ENCODE measurements around the gene ZDHHC9.

The ZDHHC9 gene

DNA sequence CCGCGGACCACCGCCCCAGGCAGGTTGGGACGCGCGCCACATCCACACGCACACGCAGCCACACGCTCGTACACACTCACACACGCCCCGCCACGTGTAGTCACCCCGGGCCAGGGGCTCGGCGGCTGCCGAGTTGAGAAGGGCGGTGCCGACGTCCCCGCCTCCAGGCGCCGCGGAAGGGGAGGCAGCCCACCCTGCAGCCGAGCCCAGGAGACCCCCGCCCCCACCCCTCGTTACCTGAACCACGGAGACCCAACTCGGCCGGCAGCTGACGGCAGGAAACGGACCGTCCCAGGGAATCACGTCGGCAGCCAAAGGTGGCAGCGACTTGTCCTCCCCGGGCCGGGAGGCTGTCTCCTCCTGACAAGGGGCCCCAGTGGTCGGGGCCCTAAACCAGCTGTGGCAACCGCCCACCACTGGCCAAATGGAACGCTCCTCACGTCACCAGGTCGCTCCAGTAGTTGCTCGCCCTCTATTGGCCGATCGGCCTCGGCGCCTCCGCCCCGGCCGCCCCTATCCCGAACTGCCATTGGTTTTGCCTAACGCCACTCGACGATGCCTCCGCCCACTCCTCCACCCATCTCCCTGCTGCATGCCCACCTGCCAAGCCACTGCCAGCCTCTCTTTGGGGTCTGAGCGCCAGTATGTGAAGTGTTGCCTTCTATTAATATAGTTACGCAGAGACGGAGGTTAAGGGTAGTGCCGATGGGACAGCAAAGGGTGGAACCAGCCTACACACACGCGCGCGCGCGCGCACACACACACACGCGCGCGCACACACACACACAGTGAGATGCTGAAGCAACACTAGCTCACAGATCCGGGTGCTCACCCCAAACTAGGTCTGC, at the start of gene ZDHHC9:
ZDHHC9 (minus strand) TSS at position 428 of the 848 bp plus-strand sequence. CDS start 1,941 bp downstream, outside the sequence.
- Histone ChIP-seq H3K9me2 (replicated peaks; ENCODE audit: low read depth, low read length) (no peaks in the 10 kb centered on the region), H2AFZ (ENCODE audit: low read length) (peak within 1 kb of the TSS; percentile 75), H3K4me3 (ENCODE audit: low read length, poor library complexity, severe bottlenecking) (peak within 1 kb of the TSS; percentile 85), H3K79me2 (ENCODE audit: insufficient read depth, low read length) (peaks cover 20% of the 10 kb centered on the region; the same call in 1 of the 2 replicates), H3K9ac (ENCODE audit: low read depth, low read length, poor library complexity, severe bottlenecking) (peak within 1 kb of the TSS; percentile 69), H3F3A (ENCODE audit: low read depth) (no peaks in the 10 kb centered on the region), H3K4me2 (ENCODE audit: low read depth, low read length, poor library complexity, severe bottlenecking) (peak within 1 kb of the TSS; percentile 83), H3K36me3 (ENCODE audit: insufficient read depth, low read length) (no peaks in the 10 kb centered on the region), H3K9me3 (ENCODE audit: insufficient read depth, low read depth, low read length) (no peaks in the 10 kb centered on the region), H3K27me3 (ENCODE audit: insufficient read depth, low read length, poor library complexity, severe bottlenecking) (no peaks in the 10 kb centered on the region), H3K4me1 (ENCODE audit: insufficient read depth, low read length, poor library complexity, severe bottlenecking) (peaks cover 17% of the 10 kb centered on the region), H4K20me1 (ENCODE audit: insufficient read depth, low read length, poor library complexity, severe bottlenecking) (peaks cover 5% of the 10 kb centered on the region)
- TF ChIP-seq EZH2phosphoT487 (IDR thresholded peaks at IDR 0.05; ENCODE audit: borderline replicate concordance), result no peak

DNA sequence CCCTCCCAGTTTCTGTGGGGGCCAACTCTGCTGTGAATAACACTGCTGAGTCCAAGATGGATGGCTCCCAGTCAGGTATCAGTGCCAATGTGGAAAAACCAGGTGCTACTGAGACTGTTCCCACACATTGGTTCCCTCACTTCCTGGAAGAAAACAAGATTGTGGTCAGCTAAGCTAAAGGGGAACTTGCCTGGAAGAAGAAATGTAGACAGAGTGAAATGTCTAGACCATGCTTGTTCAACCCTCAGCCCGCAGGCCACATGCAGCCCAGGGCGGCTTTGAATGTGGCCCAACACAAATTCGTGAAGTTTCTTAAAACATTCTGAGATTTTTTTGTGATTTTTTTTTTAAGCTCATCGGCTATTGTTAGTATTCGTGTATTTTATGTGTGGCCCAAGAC, 33.7 kb upstream of the ZDHHC9 start:
- Histone ChIP-seq H3K79me2 (ENCODE audit: insufficient read depth, low read length) (no peaks in the 10 kb centered on the region), H3K9me3 (ENCODE audit: insufficient read depth, low read depth, low read length) (no peaks in the 10 kb centered on the region), H3K27me3 (ENCODE audit: insufficient read depth, low read length, poor library complexity, severe bottlenecking) (no peaks in the 10 kb centered on the region), H4K20me1 (ENCODE audit: insufficient read depth, low read length, poor library complexity, severe bottlenecking) (no peaks in the 10 kb centered on the region), H3K9ac (ENCODE audit: low read depth, low read length, poor library complexity, severe bottlenecking) (no peak overlapping the region), H3K4me3 (ENCODE audit: low read length, poor library complexity, severe bottlenecking) (no peak overlapping the region), H3K9me2 (replicated peaks; ENCODE audit: low read depth, low read length) (no peaks in the 10 kb centered on the region), H3K4me2 (ENCODE audit: low read depth, low read length, poor library complexity, severe bottlenecking) (no peak overlapping the region), H3K4me1 (ENCODE audit: insufficient read depth, low read length, poor library complexity, severe bottlenecking) (no peaks in the 10 kb centered on the region), H3K36me3 (ENCODE audit: insufficient read depth, low read length) (no peaks in the 10 kb centered on the region), H2AFZ (ENCODE audit: low read length) (no peak overlapping the region), H3F3A (ENCODE audit: low read depth) (no peaks in the 10 kb centered on the region)
- TF ChIP-seq, protein P1, sequence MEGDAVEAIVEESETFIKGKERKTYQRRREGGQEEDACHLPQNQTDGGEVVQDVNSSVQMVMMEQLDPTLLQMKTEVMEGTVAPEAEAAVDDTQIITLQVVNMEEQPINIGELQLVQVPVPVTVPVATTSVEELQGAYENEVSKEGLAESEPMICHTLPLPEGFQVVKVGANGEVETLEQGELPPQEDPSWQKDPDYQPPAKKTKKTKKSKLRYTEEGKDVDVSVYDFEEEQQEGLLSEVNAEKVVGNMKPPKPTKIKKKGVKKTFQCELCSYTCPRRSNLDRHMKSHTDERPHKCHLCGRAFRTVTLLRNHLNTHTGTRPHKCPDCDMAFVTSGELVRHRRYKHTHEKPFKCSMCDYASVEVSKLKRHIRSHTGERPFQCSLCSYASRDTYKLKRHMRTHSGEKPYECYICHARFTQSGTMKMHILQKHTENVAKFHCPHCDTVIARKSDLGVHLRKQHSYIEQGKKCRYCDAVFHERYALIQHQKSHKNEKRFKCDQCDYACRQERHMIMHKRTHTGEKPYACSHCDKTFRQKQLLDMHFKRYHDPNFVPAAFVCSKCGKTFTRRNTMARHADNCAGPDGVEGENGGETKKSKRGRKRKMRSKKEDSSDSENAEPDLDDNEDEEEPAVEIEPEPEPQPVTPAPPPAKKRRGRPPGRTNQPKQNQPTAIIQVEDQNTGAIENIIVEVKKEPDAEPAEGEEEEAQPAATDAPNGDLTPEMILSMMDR (conservative IDR thresholded peaks at IDR 0.05; ENCODE audit: low read length), result no peak
- TF ChIP-seq EZH2phosphoT487 (IDR thresholded peaks at IDR 0.05; ENCODE audit: borderline replicate concordance), result no peak

- Histone ChIP-seq H3K9ac (ENCODE audit: low read depth, low read length, poor library complexity, severe bottlenecking) (no peak overlapping the region), H2AFZ (ENCODE audit: low read length) (no peak overlapping the region)
These were observed 33.2 kb upstream of the ZDHHC9 start for GRCh38 chrX:129876771-129877305.

More at GRCh38 chrX:129876771-129877305, 33.2 kb upstream of the ZDHHC9 start:
- no peaks in the 10 kb centered on the region for H4K20me1 ChIP-seq (ENCODE audit: insufficient read depth, low read length, poor library complexity, severe bottlenecking)
- no peak overlapping the region for H3K4me3 ChIP-seq (ENCODE audit: low read length, poor library complexity, severe bottlenecking)
- H3F3A ChIP-seq (ENCODE audit: low read depth), result no peaks in the 10 kb centered on the region
- no peak for TF ChIP-seq EZH2phosphoT487 (IDR thresholded peaks at IDR 0.05; ENCODE audit: borderline replicate concordance)
- TF ChIP-seq, protein P1 (conservative IDR thresholded peaks at IDR 0.05; ENCODE audit: low read length), result no peak
- no peaks in the 10 kb centered on the region for H3K27me3 ChIP-seq (ENCODE audit: insufficient read depth, low read length, poor library complexity, severe bottlenecking)
- H3K9me2 ChIP-seq (replicated peaks; ENCODE audit: low read depth, low read length), result no peaks in the 10 kb centered on the region
- no peak overlapping the region for H3K4me2 ChIP-seq (ENCODE audit: low read depth, low read length, poor library complexity, severe bottlenecking)
- no peaks in the 10 kb centered on the region for H3K79me2 ChIP-seq (ENCODE audit: insufficient read depth, low read length)
- H3K4me1 ChIP-seq (ENCODE audit: insufficient read depth, low read length, poor library complexity, severe bottlenecking), result no peaks in the 10 kb centered on the region
- no peaks in the 10 kb centered on the region for H3K36me3 ChIP-seq (ENCODE audit: insufficient read depth, low read length)
- H3K9me3 ChIP-seq (ENCODE audit: insufficient read depth, low read depth, low read length), result no peaks in the 10 kb centered on the region
